Islet of Langerhans (tissue), 1 donor: ENCODE data around the gene GCG.

Experiments
- FAIRE-seq: peaks from one replicate; lab custom pipeline; 2011; peaks lifted over from hg19 to GRCh38; lab: Jason Lieb, UNC

Gene GCG

DNA sequence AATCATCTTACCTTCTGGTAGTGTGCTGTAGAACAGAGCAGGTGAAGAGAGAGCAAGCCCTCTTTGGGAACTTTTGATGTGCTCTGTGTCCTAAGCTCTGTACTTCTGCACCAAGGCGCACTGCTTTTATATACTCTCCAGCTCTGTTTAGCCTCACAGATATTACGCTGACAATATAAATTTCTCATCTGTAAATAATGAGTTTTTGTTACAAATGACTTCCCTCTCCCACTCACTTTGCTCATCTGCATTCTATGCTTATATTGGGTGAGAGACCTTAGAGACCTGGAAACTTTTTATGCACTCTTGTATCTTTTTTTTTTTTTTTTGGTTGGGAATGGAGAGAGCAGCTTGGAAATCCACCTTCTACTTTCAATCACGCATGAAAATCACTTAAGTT is at the start of gene GCG:
Gene GCG (minus strand): TSS at position 101 of the 400 bp plus-strand sequence. CDS start 3,069 bp downstream, outside the sequence.
- FAIRE-seq = no peak

- no peak for FAIRE-seq
Measured at GRCh38 chr2:162200636-162201035, 48.6 kb upstream of the GCG start.

- FAIRE-seq = no peak
Measured at GRCh38 chr2:162199913-162200312, 47.9 kb upstream of the GCG start.

DNA sequence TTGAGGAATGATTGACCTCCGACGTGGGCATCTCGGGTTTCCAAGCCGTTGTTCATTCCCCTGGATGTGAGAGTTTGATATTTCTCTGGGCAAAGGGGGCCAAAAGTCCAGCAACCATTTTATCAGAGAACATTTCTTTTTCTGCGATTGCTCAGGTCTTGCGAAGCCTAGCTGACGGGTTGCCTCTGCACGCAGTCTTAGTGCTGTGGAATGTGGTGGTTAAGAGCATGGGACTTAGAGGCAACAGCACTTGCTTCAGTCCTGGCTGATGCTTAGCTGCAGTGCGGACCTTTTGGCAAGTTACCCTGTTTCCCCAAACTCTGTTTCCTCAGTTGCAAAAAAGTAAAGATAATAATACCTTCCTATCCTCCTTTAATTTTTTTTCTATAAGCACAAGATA is 46.2 kb upstream of the GCG start:
- FAIRE-seq = no peak

GRCh38 chr2:162197069-162197825 is 45.2 kb upstream of the GCG start:
- FAIRE-seq = no peak

DNA sequence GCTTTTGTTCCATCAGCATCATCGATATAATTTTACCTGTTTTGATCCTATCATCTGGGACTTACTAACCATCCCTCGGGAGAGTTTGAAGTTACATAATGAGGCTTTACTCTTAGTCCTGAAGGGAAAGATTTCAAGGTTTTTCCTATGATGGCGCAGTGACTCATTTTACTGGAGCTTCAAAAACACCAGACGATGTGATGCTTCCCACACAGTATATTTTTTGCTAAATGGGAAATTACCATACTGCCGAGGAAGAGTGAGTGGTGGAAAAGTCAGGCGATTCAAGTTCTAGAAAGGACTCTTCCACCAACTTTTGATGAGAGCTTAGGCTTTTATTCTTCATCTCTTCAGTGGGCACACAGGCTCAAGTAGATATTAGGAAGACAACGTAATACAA is 44.6 kb upstream of the GCG start:
- no peak for FAIRE-seq

DNA sequence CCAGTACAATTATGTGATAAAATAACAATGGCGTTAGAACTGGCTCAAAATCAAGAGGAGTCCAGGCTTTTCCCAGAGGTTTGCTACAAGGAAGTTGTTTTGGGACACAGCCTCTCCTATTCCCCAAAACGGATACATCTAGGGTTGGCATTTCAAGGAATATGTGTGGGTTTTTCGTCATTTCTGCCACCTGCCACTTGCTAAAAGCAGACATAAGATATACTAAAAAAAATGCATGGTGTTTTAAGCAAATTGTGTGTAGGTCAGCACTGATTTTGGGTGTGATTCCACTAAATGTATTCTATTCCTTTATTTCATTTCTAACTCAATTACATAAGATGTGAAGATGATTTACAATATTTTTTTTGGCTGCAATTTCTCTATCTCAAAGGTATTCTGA is 36.4 kb upstream of the GCG start:
- no peak for FAIRE-seq

- FAIRE-seq = no peak
Measured at GRCh38 chr2:162185541-162186232, 33.6 kb upstream of the GCG start.

DNA sequence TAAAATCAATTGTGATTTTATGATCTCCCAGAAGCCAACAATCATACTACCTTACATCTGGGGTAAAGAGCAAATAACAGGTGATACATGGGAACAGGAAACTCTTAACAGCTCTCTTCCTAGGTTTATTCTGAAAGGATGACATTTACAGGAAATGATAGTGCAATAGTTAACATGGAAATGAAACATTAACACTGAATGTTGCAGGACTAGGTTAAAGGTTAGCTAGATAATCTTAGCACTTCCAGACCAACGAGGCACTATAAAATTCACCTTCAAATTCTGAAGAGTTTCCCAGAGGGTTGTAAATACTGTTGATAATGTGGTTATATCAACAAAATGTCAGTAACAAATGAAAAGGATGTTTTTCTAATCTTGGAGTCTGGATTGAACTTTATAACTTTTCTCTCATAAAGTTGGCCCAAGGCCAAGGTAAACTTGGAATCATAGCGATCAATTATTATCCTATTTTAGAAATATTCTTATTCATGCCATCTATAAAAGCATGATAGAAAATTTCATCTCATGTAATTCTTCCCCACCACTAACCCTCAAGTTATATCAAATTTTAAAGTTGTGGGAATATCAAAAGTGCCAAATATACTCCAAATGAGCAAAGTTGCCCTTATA is 32.9 kb upstream of the GCG start:
- FAIRE-seq = peak; percentile 73

DNA sequence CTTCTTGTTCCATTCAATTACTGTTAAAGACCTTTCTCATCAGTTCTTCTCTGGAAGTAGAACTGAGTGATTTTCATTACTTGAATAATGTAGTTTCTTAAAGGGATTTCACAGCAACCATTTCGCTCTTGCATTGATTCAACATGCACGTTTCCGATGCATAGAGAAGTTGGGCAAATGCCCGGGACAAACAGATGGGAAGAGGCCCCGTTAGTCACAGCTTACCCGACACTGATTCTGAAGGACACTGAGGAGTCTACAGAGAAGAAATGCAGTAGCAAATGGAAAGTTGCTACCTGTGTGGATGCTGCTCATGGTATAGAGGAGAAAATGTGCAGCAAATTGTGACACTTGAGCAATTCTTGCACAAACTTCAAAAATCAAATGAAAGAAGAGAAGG is 32.3 kb upstream of the GCG start:
- no peak for FAIRE-seq

GRCh38 chr2:162182395-162182794 is 30.3 kb upstream of the GCG start:
- FAIRE-seq = no peak

DNA sequence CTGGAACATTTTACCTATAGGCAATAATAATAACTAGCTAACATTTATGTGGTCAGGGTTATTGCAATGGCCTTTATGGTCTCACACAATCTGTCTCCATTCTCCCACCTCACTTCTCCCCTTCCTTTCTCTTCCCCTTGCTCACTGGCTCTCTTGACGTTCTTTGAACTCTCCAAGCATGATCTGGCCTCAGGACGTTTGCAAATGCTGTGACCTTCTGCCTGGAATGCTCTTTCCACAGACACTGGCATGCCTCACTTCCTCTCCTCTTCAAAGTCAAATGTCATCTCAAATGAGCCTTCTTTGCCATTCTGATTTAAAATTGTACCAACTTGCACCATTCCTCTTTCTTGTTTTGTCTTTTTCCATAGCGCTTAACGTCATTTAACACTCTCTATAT is 25.3 kb upstream of the GCG start:
- no peak for FAIRE-seq

- FAIRE-seq = no peak
Measured at GRCh38 chr2:162175714-162176113, 23.7 kb upstream of the GCG start.

GRCh38 chr2:162174746-162175145 is 22.7 kb upstream of the GCG start:
- FAIRE-seq = no peak

DNA sequence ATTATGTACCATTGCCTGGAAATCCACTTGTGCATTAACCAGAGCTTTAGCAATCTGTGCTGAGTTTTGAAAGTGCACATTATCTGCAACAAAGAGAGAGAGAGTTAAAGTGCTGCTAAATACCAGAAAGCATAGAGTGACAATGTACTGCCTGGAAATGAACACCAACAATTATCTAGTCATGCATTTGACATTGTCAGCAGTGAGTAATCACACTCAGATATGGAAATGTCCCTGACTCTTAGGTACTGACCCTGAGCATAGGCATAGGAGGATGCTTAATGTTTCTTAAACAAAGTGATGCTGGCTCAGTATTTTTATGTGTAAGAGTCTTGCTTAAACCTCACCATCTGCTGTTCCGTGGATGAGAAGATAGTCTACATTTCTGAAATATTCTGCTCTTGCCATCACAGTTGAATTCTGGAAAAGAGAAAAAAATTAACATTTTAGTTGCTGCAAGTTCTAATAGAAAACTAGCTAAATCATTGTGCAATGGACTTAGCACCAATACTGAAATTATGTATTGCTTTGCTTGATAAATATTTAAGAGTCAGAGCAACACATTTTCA is 20.8 kb upstream of the GCG start:
- FAIRE-seq = no peak

DNA sequence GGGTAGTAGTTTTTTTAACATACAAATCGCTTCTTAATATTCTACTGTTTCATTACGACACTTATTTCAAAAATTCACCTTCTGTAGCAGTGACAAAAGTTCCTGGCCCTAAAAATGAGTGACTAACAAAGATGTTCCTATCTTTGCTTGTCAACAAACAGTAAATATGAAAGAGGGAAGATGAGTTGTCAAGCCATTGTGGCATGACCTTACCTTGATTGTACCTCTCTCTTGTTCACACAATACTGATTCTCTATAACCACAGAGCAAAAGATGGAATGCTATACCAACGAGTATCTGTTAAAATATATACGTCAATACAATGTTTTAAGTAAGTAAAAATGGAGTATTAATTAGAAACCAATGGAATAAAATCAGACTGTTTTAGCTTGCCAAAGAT is 14.7 kb upstream of the GCG start:
- FAIRE-seq = no peak

DNA sequence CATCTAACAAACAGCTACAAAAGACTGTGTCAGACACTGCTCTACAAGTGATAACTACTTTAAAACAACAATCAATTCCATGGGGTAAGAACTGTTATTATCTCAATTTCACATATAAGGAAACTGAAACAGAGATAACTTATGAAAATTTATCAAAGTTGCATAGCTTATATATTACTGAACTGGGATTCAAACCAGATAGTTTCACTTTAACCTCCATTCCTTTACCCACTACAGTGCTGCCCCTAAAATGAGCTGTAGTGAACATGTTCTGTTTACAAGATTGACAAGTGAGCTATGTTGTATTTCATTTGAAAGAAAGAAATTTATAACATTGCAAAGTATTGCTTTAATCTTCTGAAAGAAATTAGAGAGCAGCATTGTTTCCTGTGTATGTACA is 14.1 kb upstream of the GCG start:
- FAIRE-seq = no peak

DNA sequence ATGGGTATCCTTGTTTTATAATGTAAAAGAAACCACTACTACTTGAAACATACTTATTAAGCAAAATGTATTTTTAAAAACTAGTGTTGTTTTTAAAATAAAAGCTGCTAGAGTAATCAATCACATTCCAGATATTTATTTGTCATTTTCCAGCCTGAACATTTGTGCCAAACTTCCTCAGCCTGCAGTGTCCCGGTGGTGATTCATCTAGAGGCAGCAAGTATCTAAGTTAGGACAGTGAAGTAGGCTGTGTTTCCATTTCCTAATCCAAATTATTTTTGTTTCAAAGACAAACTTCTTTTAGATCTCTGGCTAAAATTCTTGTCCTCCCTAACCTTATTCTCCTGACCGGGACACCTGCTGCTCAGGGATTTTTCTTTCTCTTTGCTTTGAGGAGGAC is 12.8 kb upstream of the GCG start:
- FAIRE-seq = no peak

DNA sequence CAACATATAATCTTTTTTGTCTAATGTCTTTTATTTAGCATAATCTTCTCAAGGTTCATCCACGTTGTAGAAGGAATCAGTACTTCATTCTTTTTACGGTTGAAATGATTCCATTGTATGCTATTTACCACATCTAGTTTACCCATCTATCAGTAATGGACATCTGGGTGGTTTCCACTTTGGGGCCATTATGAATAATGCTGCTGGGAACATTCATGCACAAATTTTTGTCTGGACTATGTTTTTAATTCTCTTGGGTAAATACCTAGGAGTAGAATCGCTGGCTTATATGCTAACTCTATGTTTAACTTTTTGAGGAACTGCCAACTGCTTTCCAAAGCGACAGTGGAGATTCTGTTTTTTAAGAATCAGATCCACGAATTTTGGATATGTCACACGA is 7.4 kb upstream of the GCG start:
- no peak for FAIRE-seq

GRCh38 chr2:162156149-162156548 is 4.1 kb upstream of the GCG start:
- no peak for FAIRE-seq

- no peak for FAIRE-seq
Measured at GRCh38 chr2:162155093-162155492, 3.0 kb upstream of the GCG start.

DNA sequence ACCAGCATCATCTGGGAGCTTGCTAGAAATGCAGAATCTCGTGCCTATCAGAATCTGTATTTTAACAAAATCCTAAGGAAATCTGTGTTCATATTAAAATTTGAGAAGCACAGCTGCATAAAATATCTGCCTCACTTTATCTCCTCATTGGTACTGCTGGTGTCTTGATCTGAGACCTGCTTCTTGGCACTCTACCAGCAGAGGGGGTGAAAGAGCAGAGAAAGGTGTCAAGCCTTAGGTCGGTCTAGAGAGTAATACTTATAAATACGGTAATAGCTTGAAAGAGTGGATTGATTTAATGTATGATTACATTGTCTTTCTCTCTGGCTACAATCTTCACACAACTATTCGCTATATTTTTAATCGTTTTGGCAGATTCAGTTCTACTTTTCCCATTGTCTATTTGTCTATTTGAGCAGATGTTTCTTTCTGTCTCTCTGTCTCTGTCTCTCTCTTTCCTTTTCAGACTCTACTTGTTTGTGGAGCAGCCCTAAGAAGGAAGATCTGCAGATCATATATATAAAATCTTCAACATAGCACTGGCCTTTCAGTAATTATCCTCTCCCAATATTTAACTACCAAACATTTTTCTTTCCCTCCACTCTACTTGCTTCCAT is 1.7 kb upstream of the GCG start:
- FAIRE-seq = peak; percentile 90

- FAIRE-seq = no peak
Measured at GRCh38 chr2:162149940-162150339, 2.1 kb downstream of the GCG start.
